KMS-11 (cell line): ENCODE measurements around the gene DYTN.

Source experiments
- H2AFZ ChIP-seq: fragments of 200-600 bp; sonication (generic); 2 replicates; pipeline ENCODE4 v1.6.1; 2016; ENCODE audit warnings: antibody characterized with exemption, mixed run types, low read depth
- H3K27ac ChIP-seq: fragments of 200-600 bp; sonication (generic); 2 replicates; pipeline ENCODE4 v1.6.1; 2016; ENCODE audit warnings: mild to moderate bottlenecking, mixed run types
- H3K27me3 ChIP-seq: fragments of 200-600 bp; sonication (generic); 2 replicates; pipeline ENCODE4 v1.6.1; 2017; ENCODE audit warnings: mild to moderate bottlenecking, low read depth, mixed run types, moderate library complexity; ENCODE audit not compliant: insufficient read depth
- H3K36me3 ChIP-seq: fragments of 200-600 bp; sonication (generic); 2 replicates; pipeline ENCODE4 v1.6.1; 2017; ENCODE audit warnings: mild to moderate bottlenecking, mixed run types; ENCODE audit not compliant: insufficient read depth
- H3K4me1 ChIP-seq: fragments of 200-600 bp; sonication (generic); 2 replicates; pipeline ENCODE4 v1.6.1; 2016; ENCODE audit warnings: mild to moderate bottlenecking, low read depth, mixed run types; ENCODE audit not compliant: poor library complexity, severe bottlenecking
- H3K4me2 ChIP-seq: fragments of 200-600 bp; sonication (generic); 2 replicates; pipeline ENCODE4 v1.7.0; 2016; ENCODE audit warnings: mild to moderate bottlenecking, mixed run types
- H3K4me3 ChIP-seq: fragments of 200-600 bp; sonication (generic); IDR thresholded peaks from 2 replicates; pipeline ENCODE4 v1.6.1; 2017; ENCODE audit warnings: low read depth, low read length, mixed read lengths; ENCODE audit not compliant: insufficient read depth
- H3K79me2 ChIP-seq: fragments of 200-600 bp; sonication (generic); 2 replicates; pipeline ENCODE4 v1.6.1; 2016; ENCODE audit warnings: low read depth, mixed run types; ENCODE audit not compliant: insufficient read depth
- H3K9ac ChIP-seq: fragments of 200-600 bp; sonication (generic); 2 replicates; pipeline ENCODE4 v1.6.1; 2016; ENCODE audit warnings: mild to moderate bottlenecking, mixed run types
- H4K20me1 ChIP-seq: fragments of 200-600 bp; sonication (generic); 2 replicates; pipeline ENCODE4 v1.6.1; 2016; ENCODE audit warnings: mild to moderate bottlenecking, mixed run types; ENCODE audit not compliant: insufficient read depth
- TF ChIP-seq, protein P1 (sequence below): fragments of 200-600 bp; sonication (generic); conservative IDR thresholded peaks from 2 replicates; pipeline ENCODE4 v1.6.1; 2017; ENCODE audit warnings: low read depth, mild to moderate bottlenecking, antibody characterized with exemption, low read length, moderate library complexity, mixed read lengths

DYTN gene

GRCh38 chr2:206701952-206702605 lies 16.1 kb downstream of the DYTN start:
- Histone ChIP-seq H3K27me3 (no peaks in the 10 kb centered on the region), H4K20me1 (no peaks in the 10 kb centered on the region), H3K4me2 (no peak overlapping the region)

DNA sequence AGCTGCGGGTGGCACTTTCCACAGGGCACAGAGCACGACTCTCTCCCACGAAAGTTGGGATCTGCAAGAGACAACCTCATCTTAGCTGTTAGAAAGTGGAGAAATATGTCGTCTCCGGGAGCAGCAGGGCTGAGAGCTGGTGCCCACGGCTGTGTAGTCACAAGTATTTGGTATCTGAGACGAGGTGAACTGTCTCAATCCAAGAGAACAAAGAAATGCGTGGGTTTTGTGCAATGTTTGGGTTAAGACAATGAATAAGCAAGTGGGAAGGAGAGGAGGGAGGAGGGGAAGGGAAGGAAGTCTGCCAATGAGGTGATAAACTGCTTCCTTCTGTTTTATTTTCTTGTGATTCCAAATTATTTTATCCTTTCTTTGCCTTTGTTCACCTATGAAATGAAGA lies 18.0 kb downstream of the DYTN start:
- H3K9ac ChIP-seq: no peak overlapping the region
- no peak overlapping the region for H3K4me2 ChIP-seq
- H3K79me2 ChIP-seq: no peaks in the 10 kb centered on the region
- H4K20me1 ChIP-seq: no peaks in the 10 kb centered on the region
- no peak overlapping the region for H2AFZ ChIP-seq
- peaks cover 4% of the 10 kb centered on the region for H3K4me1 ChIP-seq
- no peak overlapping the region for H3K4me3 ChIP-seq
- no peak overlapping the region for H3K27ac ChIP-seq
- H3K36me3 ChIP-seq: no peaks in the 10 kb centered on the region
- TF ChIP-seq, protein P1, sequence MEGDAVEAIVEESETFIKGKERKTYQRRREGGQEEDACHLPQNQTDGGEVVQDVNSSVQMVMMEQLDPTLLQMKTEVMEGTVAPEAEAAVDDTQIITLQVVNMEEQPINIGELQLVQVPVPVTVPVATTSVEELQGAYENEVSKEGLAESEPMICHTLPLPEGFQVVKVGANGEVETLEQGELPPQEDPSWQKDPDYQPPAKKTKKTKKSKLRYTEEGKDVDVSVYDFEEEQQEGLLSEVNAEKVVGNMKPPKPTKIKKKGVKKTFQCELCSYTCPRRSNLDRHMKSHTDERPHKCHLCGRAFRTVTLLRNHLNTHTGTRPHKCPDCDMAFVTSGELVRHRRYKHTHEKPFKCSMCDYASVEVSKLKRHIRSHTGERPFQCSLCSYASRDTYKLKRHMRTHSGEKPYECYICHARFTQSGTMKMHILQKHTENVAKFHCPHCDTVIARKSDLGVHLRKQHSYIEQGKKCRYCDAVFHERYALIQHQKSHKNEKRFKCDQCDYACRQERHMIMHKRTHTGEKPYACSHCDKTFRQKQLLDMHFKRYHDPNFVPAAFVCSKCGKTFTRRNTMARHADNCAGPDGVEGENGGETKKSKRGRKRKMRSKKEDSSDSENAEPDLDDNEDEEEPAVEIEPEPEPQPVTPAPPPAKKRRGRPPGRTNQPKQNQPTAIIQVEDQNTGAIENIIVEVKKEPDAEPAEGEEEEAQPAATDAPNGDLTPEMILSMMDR: no peak
- H3K27me3 ChIP-seq: no peaks in the 10 kb centered on the region

More at GRCh38 chr2:206701952-206702605, 16.1 kb downstream of the DYTN start:
- Histone ChIP-seq H3K27ac (no peak overlapping the region), H2AFZ (no peak overlapping the region), H3K4me1 (peaks cover 4% of the 10 kb centered on the region), H3K36me3 (no peaks in the 10 kb centered on the region), H3K9ac (no peak overlapping the region), H3K79me2 (no peaks in the 10 kb centered on the region), H3K4me3 (no peak overlapping the region)
- TF ChIP-seq, protein P1: no peak

DNA sequence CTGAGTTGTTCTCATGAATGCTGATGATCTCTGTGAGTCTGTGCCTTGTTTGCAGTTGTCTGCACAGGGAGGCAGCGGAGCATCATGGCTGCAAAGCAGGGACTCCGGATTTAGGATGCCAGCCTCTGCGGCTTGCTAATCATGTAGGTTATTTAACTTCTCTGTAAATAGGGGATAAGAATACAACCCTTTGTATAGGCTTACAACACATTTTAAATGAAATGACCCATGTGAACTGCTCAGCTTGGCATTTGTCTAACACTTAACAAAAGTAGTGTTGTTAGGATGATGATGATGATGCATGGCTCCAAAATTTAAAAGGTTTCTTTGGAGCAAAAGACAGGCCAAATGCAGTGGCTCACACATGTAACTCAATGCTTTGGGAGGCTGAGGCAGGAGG lies 19.4 kb downstream of the DYTN start:
- Histone ChIP-seq H3K27ac (no peak overlapping the region), H3K9ac (no peak overlapping the region), H4K20me1 (no peaks in the 10 kb centered on the region), H3K79me2 (no peaks in the 10 kb centered on the region), H2AFZ (no peak overlapping the region), H3K27me3 (no peaks in the 10 kb centered on the region), H3K36me3 (no peaks in the 10 kb centered on the region), H3K4me1 (peaks cover 4% of the 10 kb centered on the region), H3K4me3 (no peak overlapping the region), H3K4me2 (no peak overlapping the region)
- TF ChIP-seq, protein P1: no peak

DNA sequence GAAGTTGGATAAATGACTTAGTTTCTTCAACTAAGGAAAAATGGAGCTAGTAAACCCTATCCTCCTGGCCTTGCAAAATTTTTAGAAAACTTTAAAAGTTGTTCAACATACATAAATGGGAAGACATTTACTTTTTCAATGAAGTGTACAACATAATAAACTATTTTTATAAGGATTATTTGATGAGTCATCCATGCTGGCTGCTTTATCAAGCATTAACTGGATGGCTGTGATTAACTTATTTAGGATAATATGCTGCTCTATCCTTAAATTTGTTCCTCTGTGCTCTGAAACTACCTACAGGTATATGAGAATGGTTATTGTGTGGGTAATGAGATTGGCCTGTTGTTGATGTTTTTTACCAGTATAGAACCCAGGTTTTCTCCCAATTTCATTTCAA lies 21.3 kb downstream of the DYTN start:
- TF ChIP-seq, protein P1: no peak
- Histone ChIP-seq H3K27me3 (no peaks in the 10 kb centered on the region), H4K20me1 (no peaks in the 10 kb centered on the region), H2AFZ (no peak overlapping the region), H3K4me2 (no peak overlapping the region), H3K4me3 (no peak overlapping the region), H3K4me1 (peaks cover 4% of the 10 kb centered on the region), H3K27ac (no peak overlapping the region), H3K36me3 (no peaks in the 10 kb centered on the region), H3K79me2 (no peaks in the 10 kb centered on the region), H3K9ac (no peak overlapping the region)
